GM18502 (cell line): ENCODE measurements around the gene NCOA5.

Experiments
- ATAC-seq: cut with Tn5 transposase; IDR thresholded peaks from one replicate; pipeline ENCODE4 v1.9.1; 2021; ENCODE audit warnings: mild to moderate bottlenecking; ENCODE audit not compliant: unreplicated experiment, poor library complexity

NCOA5 gene

DNA sequence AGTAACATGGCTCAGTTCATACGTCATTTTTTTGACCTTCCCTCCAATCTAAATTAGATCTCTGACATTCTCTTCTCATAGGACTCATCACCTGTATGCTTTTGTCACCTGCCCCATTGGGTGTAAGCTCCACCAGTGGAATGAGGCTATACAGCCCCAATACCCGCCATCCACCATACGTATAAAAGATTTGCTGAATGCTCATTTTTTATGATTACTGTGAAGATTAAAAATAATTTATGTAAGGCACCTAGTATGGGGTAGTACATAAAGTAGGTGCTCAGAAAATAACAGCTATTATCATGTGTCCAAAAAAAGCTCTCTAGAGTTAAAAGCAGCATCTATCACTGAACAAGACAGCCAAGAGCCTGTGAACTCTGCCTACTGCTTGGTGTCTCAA is 24.1 kb downstream of the NCOA5 start:
- ATAC-seq, result no peak

- ATAC-seq, result no peak
Measured at GRCh38 chr20:46065006-46065405, 24.8 kb downstream of the NCOA5 start.

DNA sequence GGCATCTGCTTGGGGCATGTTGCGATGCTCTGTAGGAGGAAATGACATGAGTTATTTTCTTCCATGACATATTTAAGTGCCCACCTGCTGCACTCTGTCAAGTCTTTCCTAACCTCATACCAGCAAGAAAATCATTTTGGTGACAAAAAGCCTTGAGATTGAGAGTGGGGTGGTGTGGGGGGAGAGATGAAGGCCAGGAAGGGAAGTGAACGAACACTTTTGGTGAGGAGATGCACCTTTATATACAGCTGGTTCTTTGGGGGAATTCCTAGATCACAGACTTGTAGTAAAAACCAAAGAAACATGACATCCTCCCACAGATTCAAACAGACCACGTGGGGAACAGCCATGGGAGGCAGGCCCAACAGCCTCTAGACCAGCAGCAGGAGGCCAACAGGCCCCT is 26.1 kb downstream of the NCOA5 start:
- no peak for ATAC-seq

GRCh38 chr20:46063151-46063550 is 26.6 kb downstream of the NCOA5 start:
- ATAC-seq, result no peak

- ATAC-seq, result no peak
Measured at GRCh38 chr20:46062621-46063020, 27.1 kb downstream of the NCOA5 start.

DNA sequence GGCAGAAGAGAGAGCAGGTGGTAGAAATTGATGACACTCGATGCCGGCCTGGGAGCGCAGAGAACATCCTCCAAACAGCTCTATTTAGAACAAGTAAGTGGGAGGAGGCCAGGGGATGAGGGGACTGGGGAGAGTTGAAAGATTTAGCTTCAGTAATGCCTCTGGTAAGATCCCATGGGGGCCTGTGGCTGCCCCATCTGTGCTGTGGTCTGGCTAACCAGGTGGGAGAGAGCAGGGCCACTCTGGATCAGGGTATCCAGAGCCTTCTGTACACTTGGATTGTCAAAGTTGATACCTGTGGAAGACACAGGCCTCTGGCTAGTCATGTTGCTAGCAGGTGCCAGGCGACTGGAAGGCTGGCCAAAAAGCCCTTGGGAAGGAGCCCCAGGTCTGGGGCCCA is 27.6 kb downstream of the NCOA5 start:
- no peak for ATAC-seq

DNA sequence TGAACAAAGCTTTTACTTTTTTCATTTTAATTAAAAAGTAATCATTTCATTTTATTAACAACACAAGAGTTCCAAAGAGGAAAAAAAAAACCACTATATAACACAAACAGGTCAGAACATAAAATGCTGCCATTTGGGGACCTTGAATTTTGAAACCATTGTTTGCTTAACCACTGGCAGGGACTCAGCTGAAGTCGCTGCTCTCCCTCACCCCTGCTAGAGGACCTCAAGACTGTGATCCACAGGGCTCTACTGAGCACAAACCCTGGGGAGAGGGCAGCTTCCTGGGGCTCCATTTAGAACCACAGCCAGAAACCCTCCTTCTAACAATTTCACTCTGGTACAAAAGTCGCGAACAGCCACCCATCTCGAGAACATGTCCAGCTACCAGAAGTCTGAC is 28.8 kb downstream of the NCOA5 start:
- ATAC-seq, result no peak

DNA sequence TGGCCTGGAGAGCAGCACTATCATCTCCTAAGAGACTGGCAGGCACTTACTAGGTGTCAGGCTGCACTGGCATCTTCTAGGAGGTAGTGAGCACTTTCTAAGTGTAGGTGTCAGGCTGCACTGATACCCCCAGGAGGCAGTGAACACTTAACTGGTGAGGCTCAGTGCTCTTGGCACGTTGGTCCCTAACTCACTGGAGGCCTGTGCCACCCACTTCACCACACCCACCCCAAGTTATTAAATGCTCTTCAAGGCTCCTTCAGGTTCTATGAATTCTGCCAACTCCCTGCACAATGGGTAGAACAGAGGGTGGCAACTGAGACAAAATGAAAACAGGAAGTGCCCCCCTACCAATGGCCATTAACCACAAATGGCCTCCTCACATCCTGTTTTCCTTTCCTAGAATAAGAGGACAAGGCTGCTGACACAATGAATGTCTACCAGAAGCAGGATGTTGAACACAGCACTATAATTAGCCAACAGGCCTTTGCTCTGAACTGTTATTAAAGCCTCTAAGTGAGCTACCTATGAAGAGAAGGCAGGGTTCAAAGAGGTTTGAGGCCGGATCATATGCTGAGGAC is 29.4 kb downstream of the NCOA5 start:
- ATAC-seq, result no peak

- ATAC-seq, result no peak
Measured at GRCh38 chr20:46058599-46059281, 31.0 kb downstream of the NCOA5 start.

- no peak for ATAC-seq
Measured at GRCh38 chr20:46057856-46058598, 31.7 kb downstream of the NCOA5 start.

DNA sequence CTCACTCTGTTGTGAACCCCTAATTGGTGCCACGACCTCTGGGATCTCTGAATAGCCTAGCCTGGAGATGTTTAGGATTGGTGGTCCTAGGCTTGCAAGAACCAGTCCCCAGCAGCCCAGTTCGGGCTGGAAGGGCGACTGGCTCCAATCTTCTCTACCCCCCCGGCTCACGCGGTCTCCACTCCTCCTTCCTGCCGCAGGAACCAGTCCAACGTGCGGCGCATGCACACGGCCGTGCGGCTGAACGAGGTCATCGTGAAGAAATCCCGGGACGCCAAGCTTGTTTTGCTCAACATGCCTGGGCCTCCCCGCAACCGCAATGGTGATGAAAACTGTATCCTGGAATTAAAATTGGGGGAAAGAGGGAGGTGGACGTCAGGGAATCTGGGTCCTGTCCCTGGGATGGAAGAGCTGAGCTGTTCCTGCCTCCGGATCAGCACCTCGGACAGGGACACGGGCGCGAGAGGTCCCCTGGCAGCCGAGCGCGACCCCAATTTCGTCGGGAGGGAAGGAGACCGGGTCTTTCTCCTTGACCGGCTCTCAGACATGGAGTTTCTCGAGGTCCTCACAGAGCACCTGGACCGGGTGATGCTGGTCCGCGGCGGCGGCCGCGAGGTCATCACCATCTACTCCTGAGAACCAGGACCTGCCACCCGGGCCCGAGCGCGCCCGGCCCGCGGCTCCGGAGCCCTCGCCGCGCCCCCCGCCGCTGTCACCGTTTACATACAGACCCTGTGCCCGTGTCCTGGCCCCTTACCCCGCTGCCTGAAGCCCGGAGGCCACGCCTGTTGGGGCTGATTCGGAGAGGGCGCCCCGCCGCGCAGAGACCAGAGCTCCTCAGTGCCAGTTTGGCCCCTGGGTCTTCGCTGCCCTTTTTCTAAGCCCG is 32.5 kb downstream of the NCOA5 start:
- no peak for ATAC-seq

DNA sequence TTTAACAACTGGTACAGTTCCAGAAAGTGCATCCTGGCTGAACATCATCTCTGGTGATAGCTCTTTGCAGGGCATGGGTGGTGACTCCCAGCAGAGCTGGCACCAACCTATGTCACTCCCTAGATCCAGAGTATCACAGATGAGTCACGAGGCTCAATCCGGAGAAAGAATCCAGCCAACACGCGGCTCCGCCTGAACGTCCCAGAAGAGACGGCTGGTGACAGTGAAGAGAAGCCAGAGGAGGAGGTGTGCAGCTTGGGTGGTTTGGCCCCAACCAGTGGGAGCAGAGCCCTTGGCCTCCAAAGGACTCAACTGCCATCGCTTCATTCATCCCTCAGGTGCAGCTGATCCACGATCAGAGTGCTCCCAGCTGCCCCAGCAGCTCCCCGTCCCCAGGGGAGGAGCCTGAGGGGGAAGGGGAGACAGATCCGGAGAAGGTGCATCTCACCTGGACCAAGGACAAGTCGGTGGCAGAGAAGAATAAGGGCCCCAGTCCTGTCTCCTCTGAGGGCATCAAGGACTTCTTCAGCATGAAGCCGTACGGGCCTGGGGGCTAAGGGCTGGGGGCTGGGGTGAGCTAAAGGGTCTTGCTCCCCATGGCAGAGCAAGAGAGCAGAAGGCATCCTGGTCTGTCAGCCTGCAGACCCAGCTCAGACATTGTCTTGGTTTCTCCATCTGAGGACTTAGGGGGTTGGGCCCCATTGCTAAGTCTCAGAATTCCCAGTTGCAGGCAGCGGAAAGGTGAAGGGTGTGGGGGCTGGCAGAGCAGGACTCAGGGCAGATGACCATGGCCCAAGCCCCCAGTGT is 33.5 kb downstream of the NCOA5 start:
- no peak for ATAC-seq

DNA sequence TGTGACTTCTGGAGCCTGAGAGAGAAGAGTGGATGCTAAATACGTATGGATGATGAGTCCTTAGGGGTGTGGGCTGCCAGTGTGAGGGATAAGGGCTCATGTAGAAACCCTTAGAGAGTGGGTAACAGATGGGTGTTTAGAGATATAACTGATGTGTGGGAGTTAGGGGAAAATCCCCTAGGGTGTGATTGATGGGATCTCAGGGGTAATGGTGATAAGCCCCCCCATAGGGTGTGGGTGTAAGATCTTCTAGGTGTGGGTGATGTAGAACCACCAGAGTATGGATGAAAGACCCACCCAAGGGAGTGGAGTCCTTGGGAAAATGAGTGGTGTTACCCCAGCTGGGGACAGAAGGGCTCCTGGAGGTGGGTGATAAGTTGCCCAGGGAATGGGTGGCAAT is 34.5 kb downstream of the NCOA5 start:
- no peak for ATAC-seq

GRCh38 chr20:46054606-46055005 is 35.2 kb downstream of the NCOA5 start:
- no peak for ATAC-seq

DNA sequence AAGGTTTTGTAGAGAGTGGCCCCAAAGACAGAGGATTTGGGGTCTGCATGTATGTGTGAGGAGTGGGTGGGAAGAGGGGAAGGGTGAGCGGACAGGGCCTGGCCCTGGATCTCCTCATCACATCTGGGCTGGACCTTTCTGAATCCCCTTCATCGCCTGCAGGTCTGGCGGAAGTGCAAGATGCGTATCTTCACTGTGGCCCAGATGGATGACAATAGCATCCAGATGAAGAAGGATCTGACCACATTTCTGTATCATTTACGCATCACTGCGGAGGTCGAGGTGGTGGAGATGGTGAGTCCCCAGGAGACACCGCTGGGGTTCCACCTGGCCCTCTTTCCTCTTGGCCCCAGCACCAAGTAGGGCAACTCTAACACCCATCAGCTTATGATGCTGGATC is 36.3 kb downstream of the NCOA5 start:
- no peak for ATAC-seq

DNA sequence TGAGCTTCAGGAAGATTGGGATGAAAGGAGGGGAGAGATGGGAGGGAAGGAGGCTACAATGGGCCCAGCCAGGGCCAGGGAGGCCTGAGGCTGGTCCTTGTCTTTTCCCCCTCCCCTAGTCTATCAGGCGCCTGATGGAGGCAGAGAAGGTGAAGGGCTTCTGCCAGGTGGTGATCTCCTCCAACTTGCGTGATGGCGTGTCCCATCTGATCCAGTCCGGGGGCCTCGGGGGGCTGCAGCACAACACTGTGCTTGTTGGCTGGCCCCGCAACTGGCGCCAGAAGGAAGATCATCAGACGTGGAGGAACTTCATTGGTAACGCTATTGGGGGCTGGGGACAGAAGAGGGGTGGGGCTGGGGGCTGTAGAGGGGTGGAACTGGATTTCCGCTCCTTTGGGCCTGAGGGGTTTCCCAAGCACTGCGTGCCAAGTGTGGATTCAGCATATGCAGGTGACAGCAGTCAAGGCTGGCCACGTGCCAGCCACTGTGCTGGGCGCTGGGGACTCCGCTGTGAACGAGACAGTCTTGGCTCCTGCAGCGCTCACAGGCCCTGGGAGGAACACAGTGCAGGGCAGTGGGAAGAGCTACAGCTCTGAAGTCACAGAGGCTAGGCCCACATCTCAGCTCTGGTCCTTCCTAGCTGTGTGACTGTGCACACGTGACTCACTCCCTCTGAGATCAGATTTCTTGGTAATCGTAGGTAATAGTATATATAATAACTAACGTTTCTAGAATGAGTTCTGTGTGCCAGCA is 38.0 kb downstream of the NCOA5 start:
- ATAC-seq, result no peak

- ATAC-seq, result no peak
Measured at GRCh38 chr20:46050885-46051284, 38.9 kb downstream of the NCOA5 start.

GRCh38 chr20:46050444-46050843 is 39.3 kb downstream of the NCOA5 start:
- no peak for ATAC-seq

- no peak for ATAC-seq
Measured at GRCh38 chr20:46049815-46050214, 39.9 kb downstream of the NCOA5 start.
